AG10803 (cell line): ENCODE results near the gene E2F7.

Experiments used
- DNase-seq: peaks from one replicate; pipeline ENCODE4 v3.0.0; 2010; ENCODE audit warnings: low read depth
- H3K4me3 ChIP-seq: 2 replicates; pipeline ENCODE4 v1.5.1; 2011; ENCODE audit warnings: mild to moderate bottlenecking, low read length, control low read depth
- TF ChIP-seq, protein P1 (sequence below): conservative IDR thresholded peaks from 2 replicates; pipeline ENCODE4 v1.5.1; 2011; ENCODE audit warnings: mild to moderate bottlenecking, low read length, control low read depth, inconsistent platforms

E2F7 gene, protein sequence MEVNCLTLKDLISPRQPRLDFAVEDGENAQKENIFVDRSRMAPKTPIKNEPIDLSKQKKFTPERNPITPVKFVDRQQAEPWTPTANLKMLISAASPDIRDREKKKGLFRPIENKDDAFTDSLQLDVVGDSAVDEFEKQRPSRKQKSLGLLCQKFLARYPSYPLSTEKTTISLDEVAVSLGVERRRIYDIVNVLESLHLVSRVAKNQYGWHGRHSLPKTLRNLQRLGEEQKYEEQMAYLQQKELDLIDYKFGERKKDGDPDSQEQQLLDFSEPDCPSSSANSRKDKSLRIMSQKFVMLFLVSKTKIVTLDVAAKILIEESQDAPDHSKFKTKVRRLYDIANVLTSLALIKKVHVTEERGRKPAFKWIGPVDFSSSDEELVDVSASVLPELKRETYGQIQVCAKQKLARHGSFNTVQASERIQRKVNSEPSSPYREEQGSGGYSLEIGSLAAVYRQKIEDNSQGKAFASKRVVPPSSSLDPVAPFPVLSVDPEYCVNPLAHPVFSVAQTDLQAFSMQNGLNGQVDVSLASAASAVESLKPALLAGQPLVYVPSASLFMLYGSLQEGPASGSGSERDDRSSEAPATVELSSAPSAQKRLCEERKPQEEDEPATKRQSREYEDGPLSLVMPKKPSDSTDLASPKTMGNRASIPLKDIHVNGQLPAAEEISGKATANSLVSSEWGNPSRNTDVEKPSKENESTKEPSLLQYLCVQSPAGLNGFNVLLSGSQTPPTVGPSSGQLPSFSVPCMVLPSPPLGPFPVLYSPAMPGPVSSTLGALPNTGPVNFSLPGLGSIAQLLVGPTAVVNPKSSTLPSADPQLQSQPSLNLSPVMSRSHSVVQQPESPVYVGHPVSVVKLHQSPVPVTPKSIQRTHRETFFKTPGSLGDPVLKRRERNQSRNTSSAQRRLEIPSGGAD

DNA sequence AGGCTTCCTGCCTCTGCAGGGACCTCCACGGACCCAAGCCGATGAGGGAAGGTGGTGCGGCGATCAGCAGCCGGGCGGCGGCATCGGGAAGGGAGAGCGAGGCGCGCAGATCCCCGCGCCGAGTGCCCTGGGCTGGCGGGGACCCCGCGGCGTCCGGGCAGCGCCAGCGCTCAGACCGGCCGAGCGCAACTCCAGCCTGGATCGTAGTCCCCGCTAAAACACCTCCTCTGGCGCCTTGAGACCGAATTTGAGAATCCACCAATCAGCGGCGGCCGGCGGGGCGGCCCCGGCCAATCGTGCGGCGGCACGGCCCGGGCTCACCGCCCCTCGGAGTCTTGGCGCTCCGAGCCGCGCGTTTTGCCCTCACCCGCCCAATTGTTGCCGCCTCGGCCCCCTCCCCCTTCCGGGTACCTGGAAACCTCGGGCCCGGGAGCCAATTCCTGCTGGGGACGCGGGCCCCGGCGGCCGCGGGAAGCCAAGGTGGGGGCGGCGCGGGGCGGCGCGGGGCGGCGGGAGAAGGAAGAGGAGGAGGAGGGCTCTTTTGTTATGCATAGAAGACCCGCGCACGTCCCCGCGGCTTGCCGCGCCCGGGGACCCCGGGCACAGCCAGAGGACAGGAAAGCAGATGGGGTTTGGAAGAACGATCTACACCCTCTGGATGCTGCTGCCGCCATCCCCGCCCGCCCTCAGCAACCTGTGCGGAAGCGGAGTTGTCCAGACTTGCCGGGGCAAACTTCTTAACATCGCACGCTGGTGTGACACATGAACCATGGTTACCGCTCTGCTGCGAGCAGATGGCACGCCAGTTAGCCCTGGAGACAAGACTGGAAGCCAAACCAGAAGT is at the start of gene E2F7:
E2F7 (minus strand) TSS at position 209 of the 844 bp plus-strand sequence. CDS start 934 bp downstream, outside the sequence.
- TF ChIP-seq, protein P1, sequence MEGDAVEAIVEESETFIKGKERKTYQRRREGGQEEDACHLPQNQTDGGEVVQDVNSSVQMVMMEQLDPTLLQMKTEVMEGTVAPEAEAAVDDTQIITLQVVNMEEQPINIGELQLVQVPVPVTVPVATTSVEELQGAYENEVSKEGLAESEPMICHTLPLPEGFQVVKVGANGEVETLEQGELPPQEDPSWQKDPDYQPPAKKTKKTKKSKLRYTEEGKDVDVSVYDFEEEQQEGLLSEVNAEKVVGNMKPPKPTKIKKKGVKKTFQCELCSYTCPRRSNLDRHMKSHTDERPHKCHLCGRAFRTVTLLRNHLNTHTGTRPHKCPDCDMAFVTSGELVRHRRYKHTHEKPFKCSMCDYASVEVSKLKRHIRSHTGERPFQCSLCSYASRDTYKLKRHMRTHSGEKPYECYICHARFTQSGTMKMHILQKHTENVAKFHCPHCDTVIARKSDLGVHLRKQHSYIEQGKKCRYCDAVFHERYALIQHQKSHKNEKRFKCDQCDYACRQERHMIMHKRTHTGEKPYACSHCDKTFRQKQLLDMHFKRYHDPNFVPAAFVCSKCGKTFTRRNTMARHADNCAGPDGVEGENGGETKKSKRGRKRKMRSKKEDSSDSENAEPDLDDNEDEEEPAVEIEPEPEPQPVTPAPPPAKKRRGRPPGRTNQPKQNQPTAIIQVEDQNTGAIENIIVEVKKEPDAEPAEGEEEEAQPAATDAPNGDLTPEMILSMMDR, result no peak
- peak within 1 kb of the TSS; percentile 73 for H3K4me3 ChIP-seq
- peak; percentile 87 for DNase-seq

DNA sequence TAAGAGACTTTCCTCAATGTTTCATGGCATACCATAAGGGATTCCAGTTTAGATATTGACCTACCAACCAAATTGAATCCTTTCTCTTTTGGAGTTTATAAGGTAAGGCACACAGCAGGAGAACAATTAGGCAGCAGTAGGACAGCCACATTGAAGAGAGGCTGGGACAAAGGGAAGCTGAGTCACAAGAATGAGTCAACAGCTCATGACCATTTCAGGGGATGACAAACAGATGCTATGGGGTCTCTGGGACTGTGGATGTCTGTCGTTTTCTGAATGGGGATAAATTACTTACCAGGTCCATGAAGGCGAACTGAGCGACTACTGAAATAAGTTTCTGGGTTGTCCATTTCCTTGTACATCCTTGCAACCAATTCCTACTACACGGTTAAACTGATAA is 48.6 kb upstream of the E2F7 start:
- no peak for DNase-seq
- no peak overlapping the region for H3K4me3 ChIP-seq
- TF ChIP-seq, protein P1, result no peak

DNA sequence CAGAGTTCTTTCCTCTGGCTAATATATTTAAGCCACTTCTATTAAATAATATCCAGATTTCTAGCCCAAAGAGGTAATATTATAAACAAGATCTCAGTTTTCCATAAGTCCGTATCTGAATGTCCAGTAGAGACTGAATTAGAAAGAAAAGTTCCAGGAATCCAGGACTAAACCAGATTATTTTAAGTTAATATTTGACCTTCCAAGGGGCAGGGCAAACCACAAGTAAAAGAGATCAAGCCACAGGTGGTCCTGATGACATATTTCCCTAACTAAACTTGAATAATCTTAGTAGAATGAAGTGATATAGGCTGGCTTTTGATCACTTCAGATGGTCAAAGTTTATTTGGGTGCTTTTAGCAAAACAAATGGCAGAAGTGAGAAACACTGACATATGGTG is 43.3 kb upstream of the E2F7 start:
- TF ChIP-seq, protein P1, result no peak
- H3K4me3 ChIP-seq, result no peak overlapping the region
- no peak for DNase-seq

DNA sequence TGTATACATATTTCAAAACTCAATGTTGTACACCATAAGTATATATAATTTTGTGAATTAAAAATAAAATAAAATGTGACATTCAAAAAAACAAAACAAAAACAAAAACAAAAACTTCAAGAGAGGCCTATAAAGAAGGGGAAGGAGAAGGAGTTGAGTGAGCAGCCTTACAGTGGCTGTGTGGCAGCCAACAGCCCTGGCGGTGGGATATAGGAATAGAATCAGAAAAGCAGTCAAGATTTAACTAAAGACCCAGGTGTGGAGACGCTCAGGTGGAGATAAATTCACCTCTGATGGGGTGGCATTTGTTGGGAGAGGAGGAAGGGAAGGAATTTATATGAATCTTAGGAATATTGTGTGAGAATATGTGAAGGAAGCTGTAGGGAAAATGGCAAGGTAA is 41.8 kb upstream of the E2F7 start:
- H3K4me3 ChIP-seq, result no peak overlapping the region

DNA sequence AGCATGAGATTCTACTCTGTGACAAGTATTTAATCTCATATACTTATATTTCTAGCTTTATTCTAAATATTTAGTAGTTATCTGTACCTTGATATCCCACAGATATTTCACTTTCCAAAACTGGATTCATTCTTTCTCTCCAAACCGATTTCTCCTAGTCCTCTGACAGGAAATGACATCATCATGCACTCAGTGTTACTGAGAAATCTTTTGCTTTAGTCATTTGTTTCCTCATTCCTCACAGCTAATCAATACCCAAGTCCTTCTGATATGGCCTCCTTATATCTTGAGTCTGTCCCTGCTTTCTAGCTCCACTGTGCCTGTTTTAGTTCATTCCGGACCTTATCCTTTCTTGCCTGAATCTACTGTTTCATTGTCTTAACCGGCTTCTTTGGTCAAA is 39.4 kb upstream of the E2F7 start:
- DNase-seq, result peak; percentile 47
- no peak overlapping the region for H3K4me3 ChIP-seq

More for the DNA sequence above, 41.8 kb upstream of the E2F7 start:
- TF ChIP-seq, protein P1, result no peak
- DNase-seq, result no peak

DNA sequence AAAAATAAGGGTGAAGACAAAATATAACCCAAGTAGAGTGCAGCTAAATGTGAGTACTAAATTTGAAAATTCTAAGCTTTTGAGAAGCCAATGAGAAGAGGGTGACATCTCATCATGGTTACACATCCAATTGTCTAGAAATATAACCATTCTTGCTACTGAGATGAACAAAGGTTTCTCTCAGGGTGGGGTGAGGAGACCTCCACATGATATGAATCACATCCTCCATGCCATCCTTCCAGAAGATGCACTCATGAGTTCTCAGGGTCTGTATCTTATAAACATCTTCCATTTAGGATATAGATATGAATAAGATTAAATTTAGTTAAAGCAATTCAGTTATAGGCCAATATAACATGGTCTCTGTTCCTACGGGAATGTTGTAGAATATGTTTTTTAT is 38.9 kb upstream of the E2F7 start:
- no peak overlapping the region for H3K4me3 ChIP-seq
- DNase-seq, result no peak
- TF ChIP-seq, protein P1, result no peak

More for the DNA sequence above, 39.4 kb upstream of the E2F7 start:
- TF ChIP-seq, protein P1, result no peak
